ENCODE measurements around the gene FOXK1.

DNA sequence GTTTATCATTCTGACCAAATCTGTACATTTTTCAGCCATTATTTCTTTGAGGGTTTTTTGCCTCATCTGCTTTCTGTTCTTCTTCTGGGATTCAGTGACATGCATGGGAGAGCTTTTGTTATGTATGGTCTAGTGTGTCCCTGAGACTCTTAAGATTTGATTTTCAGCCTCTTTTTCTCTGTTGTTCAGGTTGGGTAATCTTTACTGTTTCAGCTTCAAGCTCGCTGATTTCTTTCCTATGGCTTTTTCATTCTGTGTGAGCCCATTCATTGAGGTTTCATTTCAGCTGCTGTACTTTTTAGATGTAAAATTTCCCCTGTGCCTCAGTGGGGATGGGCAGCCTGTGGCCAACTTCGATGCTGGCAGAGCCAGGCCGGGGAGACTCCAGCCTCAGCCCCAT, 38.1 kb downstream of the FOXK1 start:
- TF ChIP-seq, protein P1, sequence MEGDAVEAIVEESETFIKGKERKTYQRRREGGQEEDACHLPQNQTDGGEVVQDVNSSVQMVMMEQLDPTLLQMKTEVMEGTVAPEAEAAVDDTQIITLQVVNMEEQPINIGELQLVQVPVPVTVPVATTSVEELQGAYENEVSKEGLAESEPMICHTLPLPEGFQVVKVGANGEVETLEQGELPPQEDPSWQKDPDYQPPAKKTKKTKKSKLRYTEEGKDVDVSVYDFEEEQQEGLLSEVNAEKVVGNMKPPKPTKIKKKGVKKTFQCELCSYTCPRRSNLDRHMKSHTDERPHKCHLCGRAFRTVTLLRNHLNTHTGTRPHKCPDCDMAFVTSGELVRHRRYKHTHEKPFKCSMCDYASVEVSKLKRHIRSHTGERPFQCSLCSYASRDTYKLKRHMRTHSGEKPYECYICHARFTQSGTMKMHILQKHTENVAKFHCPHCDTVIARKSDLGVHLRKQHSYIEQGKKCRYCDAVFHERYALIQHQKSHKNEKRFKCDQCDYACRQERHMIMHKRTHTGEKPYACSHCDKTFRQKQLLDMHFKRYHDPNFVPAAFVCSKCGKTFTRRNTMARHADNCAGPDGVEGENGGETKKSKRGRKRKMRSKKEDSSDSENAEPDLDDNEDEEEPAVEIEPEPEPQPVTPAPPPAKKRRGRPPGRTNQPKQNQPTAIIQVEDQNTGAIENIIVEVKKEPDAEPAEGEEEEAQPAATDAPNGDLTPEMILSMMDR (IDR thresholded peaks at IDR 0.05) = no peak
- no peak for TF ChIP-seq POLR2A (IDR thresholded peaks at IDR 0.05)
- no peak for TF ChIP-seq EP300 (IDR thresholded peaks at IDR 0.05; ENCODE audit: low read depth)
- no peak for TF ChIP-seq POLR2AphosphoS5 (IDR thresholded peaks at IDR 0.05)

All from transverse colon (tissue), 4 donors.